ENCODE data around the gene USP40. TPM values are rescaled to one million over a fixed set of nuclear protein-coding genes. Genes with fewer than 3 reads are reported as not detected.

Gene USP40
- total and polyA plus RNA-seq, 10 of the 15 experiments (the other 5 are each of a cell fraction or from before 2014, with no cell fraction given), result 3.4 to 20.8 (median 15.2) TPM

- SMC1A ChIA-PET (ENCODE audit: uncharacterized antibody, unreplicated experiment), result no interaction called here
- Histone ChIP-seq H3K4me3 (no peak overlapping the region), H3K36me3 (ENCODE audit: control insufficient read depth in 2 of 2, insufficient read depth in 2 of 2, low read length in 1 of 2) (peaks cover 2% of the 10 kb centered on the region in 2 experiments; a peak in 2 of 4 replicates), H2AFZ (ENCODE audit: control insufficient read depth, low read depth, low read length) (no peak overlapping the region), H3K9me3 (replicated peaks; ENCODE audit: control insufficient read depth, insufficient read depth, low read length) (no peaks in the 10 kb centered on the region), H3K79me2 (ENCODE audit: control insufficient read depth, insufficient read depth, low read length) (no peaks in the 10 kb centered on the region), H4K20me1 (ENCODE audit: control insufficient read depth, insufficient read depth) (no peaks in the 10 kb centered on the region), H3K27ac (ENCODE audit: control insufficient read depth, insufficient read depth) (no peak overlapping the region), H3K9ac (ENCODE audit: control insufficient read depth, insufficient read depth, low read length) (no peak overlapping the region), H3K4me2 (ENCODE audit: control insufficient read depth, insufficient read depth) (no peak overlapping the region), H3K27me3 (replicated peaks in 1 of 2; ENCODE audit: control insufficient read depth in 2 of 2, insufficient read depth in 2 of 2, low read length in 1 of 2) (no peaks in the 10 kb centered on the region), H3K4me1 (ENCODE audit: control insufficient read depth, insufficient read depth, low read length) (no peaks in the 10 kb centered on the region)
- FAIRE-seq (no peak), ATAC-seq (no peak), DNase-seq (ENCODE audit: low read depth, low spot score) (no peak)
- intact Hi-C loops (cut with micrococcal nuclease; ENCODE audit: unreplicated experiment), result no loop called here
- no TSS peak for BruUV-seq (replicated peaks)
- POLR2A ChIA-PET, result interaction anchor here (0.9 kb wide), 1 partner anchor 10 kb away, joined by 3 read pairs; no protein-coding TSS in a partner anchor
- RAD21 ChIA-PET (ENCODE audit: unreplicated experiment), result no interaction called here
- TF ChIP-seq CREM (IDR thresholded peaks at IDR 0.05; ENCODE audit: low read depth), result no peak
- TF ChIP-seq KDM1A (IDR thresholded peaks at IDR 0.05; ENCODE audit: borderline replicate concordance), result no peak
- TF ChIP-seq E2F8 (IDR thresholded peaks at IDR 0.05; ENCODE audit: low read depth, partially characterized antibody), result no peak
- TF ChIP-seq, protein P1, sequence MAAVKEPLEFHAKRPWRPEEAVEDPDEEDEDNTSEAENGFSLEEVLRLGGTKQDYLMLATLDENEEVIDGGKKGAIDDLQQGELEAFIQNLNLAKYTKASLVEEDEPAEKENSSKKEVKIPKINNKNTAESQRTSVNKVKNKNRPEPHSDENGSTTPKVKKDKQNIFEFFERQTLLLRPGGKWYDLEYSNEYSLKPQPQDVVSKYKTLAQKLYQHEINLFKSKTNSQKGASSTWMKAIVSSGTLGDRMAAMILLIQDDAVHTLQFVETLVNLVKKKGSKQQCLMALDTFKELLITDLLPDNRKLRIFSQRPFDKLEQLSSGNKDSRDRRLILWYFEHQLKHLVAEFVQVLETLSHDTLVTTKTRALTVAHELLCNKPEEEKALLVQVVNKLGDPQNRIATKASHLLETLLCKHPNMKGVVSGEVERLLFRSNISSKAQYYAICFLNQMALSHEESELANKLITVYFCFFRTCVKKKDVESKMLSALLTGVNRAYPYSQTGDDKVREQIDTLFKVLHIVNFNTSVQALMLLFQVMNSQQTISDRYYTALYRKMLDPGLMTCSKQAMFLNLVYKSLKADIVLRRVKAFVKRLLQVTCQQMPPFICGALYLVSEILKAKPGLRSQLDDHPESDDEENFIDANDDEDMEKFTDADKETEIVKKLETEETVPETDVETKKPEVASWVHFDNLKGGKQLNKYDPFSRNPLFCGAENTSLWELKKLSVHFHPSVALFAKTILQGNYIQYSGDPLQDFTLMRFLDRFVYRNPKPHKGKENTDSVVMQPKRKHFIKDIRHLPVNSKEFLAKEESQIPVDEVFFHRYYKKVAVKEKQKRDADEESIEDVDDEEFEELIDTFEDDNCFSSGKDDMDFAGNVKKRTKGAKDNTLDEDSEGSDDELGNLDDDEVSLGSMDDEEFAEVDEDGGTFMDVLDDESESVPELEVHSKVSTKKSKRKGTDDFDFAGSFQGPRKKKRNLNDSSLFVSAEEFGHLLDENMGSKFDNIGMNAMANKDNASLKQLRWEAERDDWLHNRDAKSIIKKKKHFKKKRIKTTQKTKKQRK (IDR thresholded peaks at IDR 0.05; ENCODE audit: low read depth, low read length), result no peak
- no peak for TF ChIP-seq CREB1 (IDR thresholded peaks at IDR 0.05; ENCODE audit: low read depth)
- TF ChIP-seq FOXK2 (IDR thresholded peaks at IDR 0.05), result no peak
- TF ChIP-seq ZNF207 (IDR thresholded peaks at IDR 0.05; ENCODE audit: borderline replicate concordance), result no peak
- no peak for TF ChIP-seq ZBED1 (IDR thresholded peaks at IDR 0.05; ENCODE audit: borderline replicate concordance)
- no peak for TF ChIP-seq ZNF24 (IDR thresholded peaks at IDR 0.05)
- TF ChIP-seq YY1 (IDR thresholded peaks at IDR 0.05; ENCODE audit: low read depth, low read length), result no peak
- TF ChIP-seq NFYA (IDR thresholded peaks at IDR 0.05; ENCODE audit: borderline replicate concordance, low read depth, low read length), result no peak
- TF ChIP-seq, protein P2, sequence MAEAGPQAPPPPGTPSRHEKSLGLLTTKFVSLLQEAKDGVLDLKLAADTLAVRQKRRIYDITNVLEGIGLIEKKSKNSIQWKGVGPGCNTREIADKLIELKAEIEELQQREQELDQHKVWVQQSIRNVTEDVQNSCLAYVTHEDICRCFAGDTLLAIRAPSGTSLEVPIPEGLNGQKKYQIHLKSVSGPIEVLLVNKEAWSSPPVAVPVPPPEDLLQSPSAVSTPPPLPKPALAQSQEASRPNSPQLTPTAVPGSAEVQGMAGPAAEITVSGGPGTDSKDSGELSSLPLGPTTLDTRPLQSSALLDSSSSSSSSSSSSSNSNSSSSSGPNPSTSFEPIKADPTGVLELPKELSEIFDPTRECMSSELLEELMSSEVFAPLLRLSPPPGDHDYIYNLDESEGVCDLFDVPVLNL (IDR thresholded peaks at IDR 0.05; ENCODE audit: low read depth, low read length), result no peak
- in situ Hi-C loops (cut with MboI), result no loop called here
- 88% methylated on average over 22 of the region's 22 CpGs for WGBS (ENCODE audit: insufficient coverage, insufficient replicate concordance, low lambda C conversion rate, missing lambda C conversion rate)
- CTCF ChIA-PET, result no interaction called here
Measured at GRCh38 chr2:233474308-233475160, 92.0 kb downstream of the USP40 start.

All from GM12878 (cell line).